Measurements from ENCODE around the gene ABCC8.
A peak's percentile ranks its signal among the peaks of the same experiment; 100 is the strongest.

ABCC8 gene

DNA sequence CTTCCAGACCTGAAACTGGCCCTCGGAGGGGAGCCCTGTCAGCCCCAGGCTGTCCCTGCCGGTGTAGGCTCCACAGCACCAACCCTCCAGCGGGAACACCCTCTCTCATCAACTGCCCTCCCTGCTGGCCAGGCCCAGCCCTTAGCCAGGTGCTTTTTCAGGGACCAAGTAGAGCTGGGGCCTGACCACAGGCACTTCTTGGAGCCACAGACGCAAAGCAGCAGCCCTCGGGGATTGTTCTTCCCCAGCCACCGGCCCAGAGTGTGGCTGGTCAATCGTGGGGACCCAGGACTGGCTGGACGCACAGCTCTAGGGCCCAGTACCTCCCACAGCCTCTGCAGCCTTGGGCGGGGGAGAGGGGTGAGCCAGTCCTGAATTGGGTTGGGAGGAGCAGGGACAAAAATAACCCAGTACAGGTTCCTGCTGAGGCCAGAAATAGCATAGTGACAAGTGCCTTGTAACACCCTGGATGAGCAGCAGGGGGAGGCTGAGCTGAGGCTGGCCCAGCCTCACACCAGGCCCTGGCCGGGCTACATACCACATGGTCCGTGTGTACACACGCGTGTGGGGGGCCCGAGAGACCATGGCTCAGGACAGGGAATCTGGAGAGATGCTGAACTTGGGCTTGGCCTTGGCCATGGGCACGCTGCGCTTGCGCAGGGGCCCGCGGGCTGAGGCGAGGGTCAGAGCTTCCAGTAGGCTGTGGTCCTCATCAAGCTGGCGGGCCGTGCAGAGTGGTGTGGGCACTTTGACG is 90.1 kb downstream of the ABCC8 start:
- peaks cover 0 to 12% of the 10 kb centered on the region in 2 experiments; a peak in 1 of 3 replicates for H3K36me3 ChIP-seq (ENCODE audit: control insufficient read depth in 2 of 2, insufficient read depth in 1 of 2, low read length in 2 of 2)
- H3K27ac ChIP-seq (ENCODE audit: extremely low read depth, low read depth, low read length): no peak overlapping the region
- H3K4me1 ChIP-seq (ENCODE audit: control insufficient read depth, insufficient read depth, low read length): no peaks in the 10 kb centered on the region
- no peak overlapping the region for H3K4me3 ChIP-seq (ENCODE audit: low read depth, low read length)
- POLR2A ChIA-PET: interaction anchor here (0.6 to 1.2 kb wide), 4 partner anchors 19 to 141 kb away, joined by 3 read pairs; no protein-coding TSS in a partner anchor
- H3K9me3 ChIP-seq (ENCODE audit: control insufficient read depth, insufficient read depth, low read depth, low read length): no peaks in the 10 kb centered on the region
- TF ChIP-seq FEZF1 (tag by site-specific recombination; IDR thresholded peaks at IDR 0.05) (no peak), ZNF341 (tag by site-specific recombination; IDR thresholded peaks at IDR 0.05; ENCODE audit: low read depth) (peak; percentile 60)
- TF ChIP-seq, protein P1, sequence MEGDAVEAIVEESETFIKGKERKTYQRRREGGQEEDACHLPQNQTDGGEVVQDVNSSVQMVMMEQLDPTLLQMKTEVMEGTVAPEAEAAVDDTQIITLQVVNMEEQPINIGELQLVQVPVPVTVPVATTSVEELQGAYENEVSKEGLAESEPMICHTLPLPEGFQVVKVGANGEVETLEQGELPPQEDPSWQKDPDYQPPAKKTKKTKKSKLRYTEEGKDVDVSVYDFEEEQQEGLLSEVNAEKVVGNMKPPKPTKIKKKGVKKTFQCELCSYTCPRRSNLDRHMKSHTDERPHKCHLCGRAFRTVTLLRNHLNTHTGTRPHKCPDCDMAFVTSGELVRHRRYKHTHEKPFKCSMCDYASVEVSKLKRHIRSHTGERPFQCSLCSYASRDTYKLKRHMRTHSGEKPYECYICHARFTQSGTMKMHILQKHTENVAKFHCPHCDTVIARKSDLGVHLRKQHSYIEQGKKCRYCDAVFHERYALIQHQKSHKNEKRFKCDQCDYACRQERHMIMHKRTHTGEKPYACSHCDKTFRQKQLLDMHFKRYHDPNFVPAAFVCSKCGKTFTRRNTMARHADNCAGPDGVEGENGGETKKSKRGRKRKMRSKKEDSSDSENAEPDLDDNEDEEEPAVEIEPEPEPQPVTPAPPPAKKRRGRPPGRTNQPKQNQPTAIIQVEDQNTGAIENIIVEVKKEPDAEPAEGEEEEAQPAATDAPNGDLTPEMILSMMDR (tag by site-specific recombination; IDR thresholded peaks at IDR 0.05): peak; percentile 36
- TF ChIP-seq, protein P2, sequence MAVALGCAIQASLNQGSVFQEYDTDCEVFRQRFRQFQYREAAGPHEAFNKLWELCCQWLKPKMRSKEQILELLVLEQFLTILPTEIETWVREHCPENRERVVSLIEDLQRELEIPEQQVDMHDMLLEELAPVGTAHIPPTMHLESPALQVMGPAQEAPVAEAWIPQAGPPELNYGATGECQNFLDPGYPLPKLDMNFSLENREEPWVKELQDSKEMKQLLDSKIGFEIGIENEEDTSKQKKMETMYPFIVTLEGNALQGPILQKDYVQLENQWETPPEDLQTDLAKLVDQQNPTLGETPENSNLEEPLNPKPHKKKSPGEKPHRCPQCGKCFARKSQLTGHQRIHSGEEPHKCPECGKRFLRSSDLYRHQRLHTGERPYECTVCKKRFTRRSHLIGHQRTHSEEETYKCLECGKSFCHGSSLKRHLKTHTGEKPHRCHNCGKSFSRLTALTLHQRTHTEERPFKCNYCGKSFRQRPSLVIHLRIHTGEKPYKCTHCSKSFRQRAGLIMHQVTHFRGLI (tag by site-specific recombination; IDR thresholded peaks at IDR 0.05): peak; percentile 36; the same call in 1 of the 2 replicates
- CTCF ChIA-PET: interaction anchor here (0.6 to 12.3 kb wide), 23 partner anchors 8 to 481 kb away, joined by 3 to 318 read pairs (median 3); no protein-coding TSS in a partner anchor

DNA sequence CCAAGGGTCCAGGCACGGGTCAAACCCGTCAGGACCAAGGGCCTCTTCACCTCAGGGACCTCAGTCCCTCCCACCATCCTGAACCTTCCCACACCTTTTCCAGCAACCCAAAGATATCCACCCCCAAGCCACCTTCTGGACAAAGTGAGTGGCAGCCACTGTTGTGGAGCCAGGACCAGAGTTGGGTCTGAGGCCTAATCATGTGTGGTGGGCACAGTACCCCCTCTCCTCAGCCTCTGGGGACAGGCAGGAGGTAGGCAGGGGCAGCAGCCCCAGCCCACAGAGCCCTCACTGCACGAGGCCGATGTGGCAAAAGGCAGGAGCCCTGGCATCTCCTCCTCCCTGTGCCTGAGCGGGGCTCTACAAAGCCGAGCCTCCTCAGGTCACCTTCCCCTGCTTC is 90.7 kb downstream of the ABCC8 start:
- no peak overlapping the region for H3K27ac ChIP-seq (ENCODE audit: extremely low read depth, low read depth, low read length)
- ChIA-PET POLR2A (no interaction called here), CTCF (interaction anchor here (0.6 to 12.3 kb wide), 18 partner anchors 8 to 480 kb away, joined by 3 to 318 read pairs (median 5); partner anchors contain the start of gene OTOG)
- no peaks in the 10 kb centered on the region for H3K4me1 ChIP-seq (ENCODE audit: control insufficient read depth, insufficient read depth, low read length)
- H3K36me3 ChIP-seq (ENCODE audit: control insufficient read depth in 2 of 2, insufficient read depth in 1 of 2, low read length in 2 of 2): peaks cover 0 to 17% of the 10 kb centered on the region in 2 experiments; a peak in 1 of 3 replicates
- no peak overlapping the region for H3K4me3 ChIP-seq (ENCODE audit: low read depth, low read length)
- TF ChIP-seq ZFHX2 (tag by site-specific recombination; conservative IDR thresholded peaks at IDR 0.05) (0 out of 2 replicates have a peak, but pooled peaks have one; percentile 11), ZNF426 (tag by site-specific recombination; IDR thresholded peaks at IDR 0.05) (no peak), ZNF785 (tag by site-specific recombination; IDR thresholded peaks at IDR 0.05) (no peak), ZNF677 (tag by site-specific recombination; IDR thresholded peaks at IDR 0.05) (no peak), EGR2 (tag by site-specific recombination; IDR thresholded peaks at IDR 0.05; ENCODE audit: low read depth) (peak; percentile 29; the same call in 1 of the 2 replicates), ZNF266 (tag by site-specific recombination; IDR thresholded peaks at IDR 0.05; ENCODE audit: low read depth) (no peak), YY1 (tag by site-specific recombination; IDR thresholded peaks at IDR 0.05) (no peak), ZNF214 (tag by site-specific recombination; IDR thresholded peaks at IDR 0.05; ENCODE audit: borderline replicate concordance) (no peak)
- TF ChIP-seq, protein P3, sequence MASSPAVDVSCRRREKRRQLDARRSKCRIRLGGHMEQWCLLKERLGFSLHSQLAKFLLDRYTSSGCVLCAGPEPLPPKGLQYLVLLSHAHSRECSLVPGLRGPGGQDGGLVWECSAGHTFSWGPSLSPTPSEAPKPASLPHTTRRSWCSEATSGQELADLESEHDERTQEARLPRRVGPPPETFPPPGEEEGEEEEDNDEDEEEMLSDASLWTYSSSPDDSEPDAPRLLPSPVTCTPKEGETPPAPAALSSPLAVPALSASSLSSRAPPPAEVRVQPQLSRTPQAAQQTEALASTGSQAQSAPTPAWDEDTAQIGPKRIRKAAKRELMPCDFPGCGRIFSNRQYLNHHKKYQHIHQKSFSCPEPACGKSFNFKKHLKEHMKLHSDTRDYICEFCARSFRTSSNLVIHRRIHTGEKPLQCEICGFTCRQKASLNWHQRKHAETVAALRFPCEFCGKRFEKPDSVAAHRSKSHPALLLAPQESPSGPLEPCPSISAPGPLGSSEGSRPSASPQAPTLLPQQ (tag by site-specific recombination; IDR thresholded peaks at IDR 0.05): no peak
- TF ChIP-seq, protein P4, sequence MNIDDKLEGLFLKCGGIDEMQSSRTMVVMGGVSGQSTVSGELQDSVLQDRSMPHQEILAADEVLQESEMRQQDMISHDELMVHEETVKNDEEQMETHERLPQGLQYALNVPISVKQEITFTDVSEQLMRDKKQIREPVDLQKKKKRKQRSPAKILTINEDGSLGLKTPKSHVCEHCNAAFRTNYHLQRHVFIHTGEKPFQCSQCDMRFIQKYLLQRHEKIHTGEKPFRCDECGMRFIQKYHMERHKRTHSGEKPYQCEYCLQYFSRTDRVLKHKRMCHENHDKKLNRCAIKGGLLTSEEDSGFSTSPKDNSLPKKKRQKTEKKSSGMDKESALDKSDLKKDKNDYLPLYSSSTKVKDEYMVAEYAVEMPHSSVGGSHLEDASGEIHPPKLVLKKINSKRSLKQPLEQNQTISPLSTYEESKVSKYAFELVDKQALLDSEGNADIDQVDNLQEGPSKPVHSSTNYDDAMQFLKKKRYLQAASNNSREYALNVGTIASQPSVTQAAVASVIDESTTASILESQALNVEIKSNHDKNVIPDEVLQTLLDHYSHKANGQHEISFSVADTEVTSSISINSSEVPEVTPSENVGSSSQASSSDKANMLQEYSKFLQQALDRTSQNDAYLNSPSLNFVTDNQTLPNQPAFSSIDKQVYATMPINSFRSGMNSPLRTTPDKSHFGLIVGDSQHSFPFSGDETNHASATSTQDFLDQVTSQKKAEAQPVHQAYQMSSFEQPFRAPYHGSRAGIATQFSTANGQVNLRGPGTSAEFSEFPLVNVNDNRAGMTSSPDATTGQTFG (tag by site-specific recombination; IDR thresholded peaks at IDR 0.05; ENCODE audit: borderline replicate concordance): no peak
- TF ChIP-seq, protein P5, sequence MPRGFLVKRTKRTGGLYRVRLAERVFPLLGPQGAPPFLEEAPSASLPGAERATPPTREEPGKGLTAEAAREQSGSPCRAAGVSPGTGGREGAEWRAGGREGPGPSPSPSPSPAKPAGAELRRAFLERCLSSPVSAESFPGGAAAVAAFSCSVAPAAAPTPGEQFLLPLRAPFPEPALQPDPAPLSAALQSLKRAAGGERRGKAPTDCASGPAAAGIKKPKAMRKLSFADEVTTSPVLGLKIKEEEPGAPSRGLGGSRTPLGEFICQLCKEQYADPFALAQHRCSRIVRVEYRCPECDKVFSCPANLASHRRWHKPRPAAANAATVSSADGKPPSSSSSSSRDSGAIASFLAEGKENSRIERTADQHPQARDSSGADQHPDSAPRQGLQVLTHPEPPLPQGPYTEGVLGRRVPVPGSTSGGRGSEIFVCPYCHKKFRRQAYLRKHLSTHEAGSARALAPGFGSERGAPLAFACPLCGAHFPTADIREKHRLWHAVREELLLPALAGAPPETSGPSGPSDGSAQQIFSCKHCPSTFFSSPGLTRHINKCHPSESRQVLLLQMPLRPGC (tag by site-specific recombination; IDR thresholded peaks at IDR 0.05): no peak
- no peaks in the 10 kb centered on the region for H3K9me3 ChIP-seq (ENCODE audit: control insufficient read depth, insufficient read depth, low read depth, low read length)
